ENCODE results near the gene SERTAD2. TPM values are rescaled to one million over a fixed set of nuclear protein-coding genes. Genes with fewer than 3 reads are reported as not detected.

The SERTAD2 gene
- total and polyA plus RNA-seq, 8 donors = 2.2 to 9.4 (median 4.3) TPM

GRCh38 chr2:64608867-64609226 is 44.9 kb downstream of the SERTAD2 start:
- intact Hi-C loops (cut with DNase I) = no loop called here
- WGBS, 2 donors = 27 to 40% methylated on average over 11 to 20 of the region's 20 CpGs
- Histone ChIP-seq H3K27me3 (no peaks in the 10 kb centered on the region), H3K27ac (peak overlapping the region in 1 of 4 donors; percentile 48), H3K36me3 (no peaks in the 10 kb centered on the region), H3K4me3 (peak overlapping the region; percentile 20 to 56 (median 48)), H3K9me3 (no peaks in the 10 kb centered on the region), H3K4me1 (peaks cover 0 to 15% (median 7%) of the 10 kb centered on the region in 3 donors)
- DNase-seq (no peak), ATAC-seq (peak; percentile 1 to 6 (median 6)), FAIRE-seq (no peak)
- no peak for TF ChIP-seq CTCF (IDR thresholded peaks at IDR 0.05)

GRCh38 chr2:64607381-64608304 is 46.1 kb downstream of the SERTAD2 start:
- TF ChIP-seq CTCF (IDR thresholded peaks at IDR 0.05) = no peak
- Histone ChIP-seq H3K9me3 (no peaks in the 10 kb centered on the region), H3K27me3 (no peaks in the 10 kb centered on the region), H3K4me1 (peaks cover 0 to 15% (median 7%) of the 10 kb centered on the region in 3 donors), H3K4me3 (no peak overlapping the region), H3K36me3 (no peaks in the 10 kb centered on the region), H3K27ac (peak overlapping the region in 1 of 4 donors; percentile 64)
- DNase-seq (peak in 4 of 6 donors; percentile 37 to 60 (median 47)), FAIRE-seq (no peak), ATAC-seq (peak in 2 of 4 donors; percentile 26 to 27)
- intact Hi-C loops (cut with DNase I) = no loop called here
- WGBS, 2 donors = 66% methylated on average over 18 of the region's 18 CpGs

- intact Hi-C loops (cut with DNase I) = no loop called here
- FAIRE-seq (no peak), ATAC-seq (peak; percentile 72 to 79 (median 76)), DNase-seq (peak; percentile 65 to 81 (median 72))
- Histone ChIP-seq H3K4me1 (peaks cover 0 to 15% (median 7%) of the 10 kb centered on the region in 3 donors), H3K27ac (peak overlapping the region in 2 of 4 donors; percentile 55 to 64), H3K9me3 (no peaks in the 10 kb centered on the region), H3K36me3 (no peaks in the 10 kb centered on the region), H3K27me3 (no peaks in the 10 kb centered on the region), H3K4me3 (no peak overlapping the region)
- WGBS, 2 donors = 71 to 75% methylated on average over 21 of the region's 21 CpGs
- no peak for TF ChIP-seq CTCF (IDR thresholded peaks at IDR 0.05)
Observed at GRCh38 chr2:64606479-64607363, 47.0 kb downstream of the SERTAD2 start.

GRCh38 chr2:64605991-64606478 is 47.7 kb downstream of the SERTAD2 start:
- intact Hi-C loops (cut with DNase I) = no loop called here
- Histone ChIP-seq H3K9me3 (no peaks in the 10 kb centered on the region), H3K36me3 (no peaks in the 10 kb centered on the region), H3K27ac (peak overlapping the region in 2 of 4 donors; percentile 55 to 64), H3K27me3 (no peaks in the 10 kb centered on the region), H3K4me3 (no peak overlapping the region), H3K4me1 (peaks cover 0 to 15% (median 7%) of the 10 kb centered on the region in 3 donors)
- 62 to 63% methylated on average over 5 of the region's 5 CpGs for WGBS, 2 donors
- no peak for TF ChIP-seq CTCF (IDR thresholded peaks at IDR 0.05)
- FAIRE-seq = no peak
- DNase-seq = no peak
- peak in 2 of 4 donors; percentile 6 to 10 for ATAC-seq
